Chondrocyte (in vitro differentiated cells): Measurements from ENCODE around the gene LRP3. TPM values are rescaled to one million over a fixed set of nuclear protein-coding genes. Genes with fewer than 3 reads are reported as not detected.

ENCODE experiments used
- DNase-seq: peaks from one replicate; pipeline ENCODE4 v3.0.0; 2021; ENCODE audit warnings: mixed read lengths, low spot score
- H3K27ac Mint-ChIP-seq: one replicate; pipeline ENCODE4 v1.8.0; 2021; ENCODE audit warnings: mild to moderate bottlenecking, moderate library complexity, mixed read lengths; ENCODE audit not compliant: unreplicated experiment
- H3K27me3 Mint-ChIP-seq: 2 replicates; pipeline ENCODE4 v1.8.0; 2021; ENCODE audit warnings: low read depth, mixed read lengths
- H3K36me3 Mint-ChIP-seq: 2 replicates; pipeline ENCODE4 v1.8.0; 2021; ENCODE audit warnings: low read depth, mixed read lengths
- H3K4me1 Mint-ChIP-seq: 2 replicates; pipeline ENCODE4 v1.8.0; 2021; ENCODE audit warnings: low read depth, mild to moderate bottlenecking, mixed read lengths
- H3K4me3 Mint-ChIP-seq: one replicate; pipeline ENCODE4 v1.8.0; 2021; ENCODE audit warnings: mild to moderate bottlenecking, moderate library complexity, mixed read lengths; ENCODE audit not compliant: unreplicated experiment
- H3K9me3 Mint-ChIP-seq: 2 replicates; pipeline ENCODE4 v1.8.0; 2021; ENCODE audit warnings: low read depth, mixed read lengths
- CTCF ChIP-seq: fragments of 200-600 bp; sonication (generic); IDR thresholded peaks from 2 replicates; pipeline ENCODE4 v1.5.0; 2021; ENCODE audit warnings: antibody characterized with exemption, mild to moderate bottlenecking, moderate library complexity
- total RNA-seq: library from RNA; stranded (reverse); gene quantifications from 3 replicates; pipeline ENCODE4 v1.2.1, GENCODE V29; 2021

LRP3 gene
- total RNA-seq, 1 donor from 2014 or later: 33.2 TPM

- H3K36me3 Mint-ChIP-seq: peaks cover 8% of the 10 kb centered on the region
- H3K4me1 Mint-ChIP-seq: no peaks in the 10 kb centered on the region
- no peaks in the 10 kb centered on the region for H3K9me3 Mint-ChIP-seq
- TF ChIP-seq CTCF: no peak
- no peak overlapping the region for H3K27ac Mint-ChIP-seq
- H3K27me3 Mint-ChIP-seq: no peaks in the 10 kb centered on the region
- H3K4me3 Mint-ChIP-seq: no peak overlapping the region
- DNase-seq: peak; percentile 76
These were observed 10.2 kb downstream of the LRP3 start for GRCh38 chr19:33204136-33204973.

- Mint-ChIP-seq H3K9me3 (no peaks in the 10 kb centered on the region), H3K4me3 (no peak overlapping the region), H3K4me1 (no peaks in the 10 kb centered on the region), H3K27me3 (no peaks in the 10 kb centered on the region), H3K36me3 (peaks cover 7% of the 10 kb centered on the region), H3K27ac (no peak overlapping the region)
- DNase-seq: no peak
- TF ChIP-seq CTCF: no peak
These were observed 11.0 kb downstream of the LRP3 start for GRCh38 chr19:33205110-33205509.

GRCh38 chr19:33205531-33206260, 11.6 kb downstream of the LRP3 start:
- Mint-ChIP-seq H3K27me3 (no peaks in the 10 kb centered on the region), H3K27ac (no peak overlapping the region), H3K4me3 (no peak overlapping the region), H3K36me3 (peaks cover 7% of the 10 kb centered on the region), H3K9me3 (no peaks in the 10 kb centered on the region), H3K4me1 (no peaks in the 10 kb centered on the region)
- TF ChIP-seq CTCF: no peak
- DNase-seq: peak; percentile 94

GRCh38 chr19:33206261-33207039, 12.3 kb downstream of the LRP3 start:
- Mint-ChIP-seq H3K4me1 (no peaks in the 10 kb centered on the region), H3K27ac (no peak overlapping the region), H3K36me3 (peaks cover 7% of the 10 kb centered on the region), H3K4me3 (no peak overlapping the region), H3K27me3 (no peaks in the 10 kb centered on the region), H3K9me3 (no peaks in the 10 kb centered on the region)
- no peak for DNase-seq
- no peak for TF ChIP-seq CTCF
